ENCODE measurements around the gene DGKI. TPM values are rescaled to one million over a fixed set of nuclear protein-coding genes. Genes with fewer than 3 reads are reported as not detected.

Gene DGKI
- total RNA-seq, 1 experiment from 2014 or later, result 0.39 TPM

DNA sequence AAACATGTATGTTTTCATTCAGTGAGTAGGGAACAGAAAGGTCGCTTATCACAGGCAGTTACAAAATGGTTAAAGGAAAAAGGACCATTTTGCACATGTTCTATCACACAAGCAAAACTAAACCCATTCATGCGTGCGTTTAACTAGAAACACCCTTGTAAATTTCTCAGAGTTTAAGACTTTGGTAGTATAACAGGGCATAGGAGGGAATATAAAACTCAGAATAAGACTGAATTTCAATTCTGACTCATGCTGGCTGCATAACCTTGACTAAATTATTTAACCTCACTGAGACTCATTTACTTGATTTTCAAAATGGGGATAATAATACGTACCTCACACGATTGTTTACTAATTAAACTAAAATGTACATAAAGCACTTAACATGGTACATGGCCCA is 259.4 kb downstream of the DGKI start:
- ChIA-PET CTCF (no interaction called here), POLR2A (ENCODE audit: low non-redundant PET) (no interaction called here)
- intact Hi-C loops (cut with micrococcal nuclease; ENCODE audit: unreplicated experiment), result loop anchor here (5.0 kb wide), 1 partner anchor 135 kb away; no protein-coding TSS in a partner anchor
- no peak overlapping the region for H3K4me3 ChIP-seq (ENCODE audit: low read depth, low read length, poor library complexity, severe bottlenecking)
- BruUV-seq (replicated peaks), result no TSS peak
- TF ChIP-seq, protein P1, sequence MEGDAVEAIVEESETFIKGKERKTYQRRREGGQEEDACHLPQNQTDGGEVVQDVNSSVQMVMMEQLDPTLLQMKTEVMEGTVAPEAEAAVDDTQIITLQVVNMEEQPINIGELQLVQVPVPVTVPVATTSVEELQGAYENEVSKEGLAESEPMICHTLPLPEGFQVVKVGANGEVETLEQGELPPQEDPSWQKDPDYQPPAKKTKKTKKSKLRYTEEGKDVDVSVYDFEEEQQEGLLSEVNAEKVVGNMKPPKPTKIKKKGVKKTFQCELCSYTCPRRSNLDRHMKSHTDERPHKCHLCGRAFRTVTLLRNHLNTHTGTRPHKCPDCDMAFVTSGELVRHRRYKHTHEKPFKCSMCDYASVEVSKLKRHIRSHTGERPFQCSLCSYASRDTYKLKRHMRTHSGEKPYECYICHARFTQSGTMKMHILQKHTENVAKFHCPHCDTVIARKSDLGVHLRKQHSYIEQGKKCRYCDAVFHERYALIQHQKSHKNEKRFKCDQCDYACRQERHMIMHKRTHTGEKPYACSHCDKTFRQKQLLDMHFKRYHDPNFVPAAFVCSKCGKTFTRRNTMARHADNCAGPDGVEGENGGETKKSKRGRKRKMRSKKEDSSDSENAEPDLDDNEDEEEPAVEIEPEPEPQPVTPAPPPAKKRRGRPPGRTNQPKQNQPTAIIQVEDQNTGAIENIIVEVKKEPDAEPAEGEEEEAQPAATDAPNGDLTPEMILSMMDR (conservative IDR thresholded peaks at IDR 0.05; ENCODE audit: low read depth, low read length), result no peak
- no peak for TF ChIP-seq EZH2 (IDR thresholded peaks at IDR 0.05; ENCODE audit: borderline replicate concordance, low read depth, low read length, poor library complexity, severe bottlenecking)
- no peaks in the 10 kb centered on the region for H3K36me3 ChIP-seq (ENCODE audit: insufficient read depth, low read length, poor library complexity, severe bottlenecking)
- DNase-seq (ENCODE audit: low spot score), result no peak
- H3K9me3 ChIP-seq (ENCODE audit: low read depth, low read length, poor library complexity, severe bottlenecking), result no peaks in the 10 kb centered on the region
- H3K27ac ChIP-seq (ENCODE audit: low read depth, low read length, poor library complexity, severe bottlenecking), result no peak overlapping the region
- no peaks in the 10 kb centered on the region for H3K27me3 ChIP-seq (replicated peaks; ENCODE audit: insufficient read depth, low read depth, low read length, poor library complexity)
- H3K4me1 ChIP-seq (ENCODE audit: insufficient read depth, low read length, poor library complexity, severe bottlenecking), result peaks cover 10% of the 10 kb centered on the region

DNA sequence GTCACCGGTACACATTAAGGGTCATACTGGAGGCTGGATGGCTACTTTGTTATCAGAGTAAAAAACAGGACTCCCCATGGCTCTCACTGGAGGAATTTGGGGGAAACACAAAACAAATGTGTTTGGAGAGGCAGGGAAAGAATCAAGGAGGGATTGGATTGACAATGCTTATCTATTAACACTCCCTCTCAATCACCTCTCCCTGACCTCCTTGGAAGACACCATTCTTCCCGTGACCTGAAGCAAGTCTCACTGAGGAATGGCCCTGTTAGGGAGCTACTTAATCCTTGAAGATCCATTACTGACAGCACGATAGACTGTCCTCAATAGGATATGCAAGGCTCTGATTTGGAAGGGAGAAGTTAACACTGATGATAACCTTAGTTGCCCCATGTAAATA is 261.2 kb downstream of the DGKI start:
- H3K9me3 ChIP-seq (ENCODE audit: low read depth, low read length, poor library complexity, severe bottlenecking), result no peaks in the 10 kb centered on the region
- POLR2A ChIA-PET (ENCODE audit: low non-redundant PET), result no interaction called here
- H3K36me3 ChIP-seq (ENCODE audit: insufficient read depth, low read length, poor library complexity, severe bottlenecking), result no peaks in the 10 kb centered on the region
- H3K27ac ChIP-seq (ENCODE audit: low read depth, low read length, poor library complexity, severe bottlenecking), result no peak overlapping the region
- BruUV-seq (replicated peaks), result no TSS peak
- no peaks in the 10 kb centered on the region for H3K27me3 ChIP-seq (replicated peaks; ENCODE audit: insufficient read depth, low read depth, low read length, poor library complexity)
- no peak for DNase-seq (ENCODE audit: low spot score)
- intact Hi-C loops (cut with micrococcal nuclease; ENCODE audit: unreplicated experiment), result loop anchor here (5.0 kb wide), 1 partner anchor 133 kb away; no protein-coding TSS in a partner anchor
- no peaks in the 10 kb centered on the region for H3K4me1 ChIP-seq (ENCODE audit: insufficient read depth, low read length, poor library complexity, severe bottlenecking)
- no peak overlapping the region for H3K4me3 ChIP-seq (ENCODE audit: low read depth, low read length, poor library complexity, severe bottlenecking)
- no peak for TF ChIP-seq EZH2 (IDR thresholded peaks at IDR 0.05; ENCODE audit: borderline replicate concordance, low read depth, low read length, poor library complexity, severe bottlenecking)
- TF ChIP-seq, protein P1 (conservative IDR thresholded peaks at IDR 0.05; ENCODE audit: low read depth, low read length), result no peak
- CTCF ChIA-PET, result no interaction called here

DNA sequence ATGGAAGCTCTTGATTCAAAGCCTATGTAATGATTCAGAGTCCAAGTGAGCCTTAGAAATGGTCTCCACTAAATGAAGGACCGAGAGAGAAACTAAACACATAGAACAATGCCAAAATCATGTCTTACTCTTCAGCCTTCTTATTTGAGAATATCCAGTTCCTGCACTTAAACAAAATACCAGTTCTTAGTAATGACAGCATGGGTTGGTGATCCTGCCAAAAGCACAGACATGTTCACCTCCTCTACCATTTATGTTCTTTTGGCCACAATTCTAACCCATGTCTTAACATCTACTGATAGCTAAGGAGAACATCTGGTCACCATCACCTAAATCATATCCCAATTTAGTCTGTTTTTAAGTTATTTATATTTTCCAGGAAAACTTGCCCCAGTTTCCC is 263.6 kb downstream of the DGKI start:
- Histone ChIP-seq H3K4me3 (ENCODE audit: low read depth, low read length, poor library complexity, severe bottlenecking) (no peak overlapping the region), H3K27ac (ENCODE audit: low read depth, low read length, poor library complexity, severe bottlenecking) (no peak overlapping the region), H3K9me3 (ENCODE audit: low read depth, low read length, poor library complexity, severe bottlenecking) (no peaks in the 10 kb centered on the region), H3K27me3 (replicated peaks; ENCODE audit: insufficient read depth, low read depth, low read length, poor library complexity) (no peaks in the 10 kb centered on the region), H3K36me3 (ENCODE audit: insufficient read depth, low read length, poor library complexity, severe bottlenecking) (no peaks in the 10 kb centered on the region), H3K4me1 (ENCODE audit: insufficient read depth, low read length, poor library complexity, severe bottlenecking) (no peaks in the 10 kb centered on the region)
- ChIA-PET POLR2A (ENCODE audit: low non-redundant PET) (no interaction called here), CTCF (no interaction called here)
- TF ChIP-seq, protein P1 (conservative IDR thresholded peaks at IDR 0.05; ENCODE audit: low read depth, low read length), result no peak
- TF ChIP-seq EZH2 (IDR thresholded peaks at IDR 0.05; ENCODE audit: borderline replicate concordance, low read depth, low read length, poor library complexity, severe bottlenecking), result no peak
- intact Hi-C loops (cut with micrococcal nuclease; ENCODE audit: unreplicated experiment), result no loop called here
- BruUV-seq (replicated peaks), result no TSS peak
- no peak for DNase-seq (ENCODE audit: low spot score)
